GM18951 (cell line): ENCODE measurements around the gene UBE2Q2.
"Not testable (repeated sequence)": the region's sequence is repeated elsewhere in the genome, so short reads cannot be mapped to it uniquely, and the experiment has no call there.

Experiments
- POLR2A ChIP-seq: IDR thresholded peaks from 4 replicates; pipeline ENCODE4 v1.6.1; 2011; ENCODE audit warnings: mild to moderate bottlenecking; ENCODE audit not compliant: insufficient read length, insufficient read depth; ENCODE audit errors: extremely low read depth
- in situ Hi-C: fragments of 300-500 bp; cut with MboI; formaldehyde crosslinking; loops from one replicate; pipeline ENCODE4 v1.12.0; 2022; ENCODE audit warnings: low sequenced_read_pairs, mixed read lengths, inconsistent platforms; ENCODE audit not compliant: unreplicated experiment

Gene UBE2Q2

GRCh38 chr15:75866916-75867315 lies 23.7 kb downstream of the UBE2Q2 start:
- TF ChIP-seq POLR2A: no peak
- in situ Hi-C loops: no loop called here

GRCh38 chr15:75867449-75867848 lies 24.2 kb downstream of the UBE2Q2 start:
- TF ChIP-seq POLR2A: no peak
- in situ Hi-C loops: no loop called here

GRCh38 chr15:75868019-75868418 lies 24.8 kb downstream of the UBE2Q2 start:
- in situ Hi-C loops: no loop called here
- TF ChIP-seq POLR2A: no peak

DNA sequence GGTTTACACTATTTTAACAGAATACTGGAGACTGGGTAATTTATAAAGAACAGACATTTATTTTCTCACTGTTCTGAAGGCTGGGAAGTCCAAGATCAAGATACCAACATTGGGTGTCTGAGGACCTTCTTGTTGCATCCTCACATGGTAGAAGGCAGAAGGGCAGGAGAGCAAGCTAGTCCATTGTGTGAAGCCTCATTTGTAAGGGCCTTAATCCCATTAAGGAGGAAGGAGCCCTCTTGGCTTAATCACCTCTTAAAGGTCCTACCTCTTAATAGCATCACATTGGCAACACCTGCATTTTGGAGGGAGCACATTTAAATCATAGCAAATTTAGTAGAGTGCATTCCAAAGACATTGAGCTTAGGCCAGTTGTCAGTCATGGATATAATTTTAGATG lies 26.2 kb downstream of the UBE2Q2 start:
- in situ Hi-C loops: no loop called here
- no peak for TF ChIP-seq POLR2A

GRCh38 chr15:75871589-75871988 lies 28.3 kb downstream of the UBE2Q2 start:
- in situ Hi-C loops: not testable (repeated sequence)

DNA sequence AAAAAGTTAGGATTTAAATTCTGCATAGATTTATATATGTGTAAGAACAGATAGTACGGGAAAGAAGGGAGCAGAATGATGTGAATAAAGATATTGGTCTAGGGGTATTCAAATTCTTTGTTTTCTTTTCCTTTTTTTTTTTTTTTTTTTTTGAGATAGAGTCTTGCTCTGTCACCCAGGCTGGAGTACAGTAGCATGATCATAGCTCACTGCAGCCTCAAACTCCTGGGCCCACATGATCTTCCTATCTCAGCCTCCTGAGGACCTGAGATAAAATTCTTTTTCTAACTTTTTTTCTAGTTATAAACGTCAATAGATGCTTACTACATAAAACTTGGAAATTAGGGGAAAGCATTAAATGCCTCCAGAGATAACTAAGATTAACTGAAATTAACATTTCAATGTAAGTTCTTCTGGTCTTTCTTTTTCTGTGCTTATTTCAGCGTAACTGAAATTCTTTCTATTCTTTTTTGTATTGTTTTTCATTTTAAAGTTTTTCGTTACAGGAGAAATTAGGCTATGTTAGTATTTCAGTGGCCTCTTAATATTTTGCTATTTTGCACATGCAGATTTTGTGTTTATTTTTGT lies 29.2 kb downstream of the UBE2Q2 start:
- no peak for TF ChIP-seq POLR2A
- in situ Hi-C loops: no loop called here

- in situ Hi-C loops: no loop called here
- no peak for TF ChIP-seq POLR2A
Measured at GRCh38 chr15:75884041-75884440, 40.8 kb downstream of the UBE2Q2 start.

DNA sequence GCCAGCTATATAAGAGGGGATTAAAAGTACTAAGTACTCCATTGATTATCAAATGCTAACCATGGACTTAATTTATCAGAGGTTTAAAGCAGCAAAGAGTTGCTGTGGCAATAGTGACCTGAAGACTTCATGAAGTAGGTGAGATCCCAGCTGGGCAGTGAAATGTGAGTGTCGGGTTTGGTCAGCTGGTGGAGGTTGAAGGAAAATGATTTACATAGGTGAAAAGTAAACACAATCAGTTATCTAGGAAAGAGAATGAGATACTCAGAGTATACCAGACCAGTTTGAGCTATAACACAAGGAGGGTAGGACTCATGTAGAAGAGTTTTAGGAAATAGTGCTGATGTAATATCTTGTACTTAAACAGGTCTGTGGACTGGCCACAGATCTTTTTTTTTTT lies 43.9 kb downstream of the UBE2Q2 start:
- in situ Hi-C loops: no loop called here

GRCh38 chr15:75891895-75892294 lies 48.6 kb downstream of the UBE2Q2 start:
- no peak for TF ChIP-seq POLR2A
- in situ Hi-C loops: no loop called here

More for the DNA sequence above, 43.9 kb downstream of the UBE2Q2 start:
- no peak for TF ChIP-seq POLR2A

- no peak for TF ChIP-seq POLR2A
Measured at GRCh38 chr15:75895731-75896130, 52.5 kb downstream of the UBE2Q2 start.

DNA sequence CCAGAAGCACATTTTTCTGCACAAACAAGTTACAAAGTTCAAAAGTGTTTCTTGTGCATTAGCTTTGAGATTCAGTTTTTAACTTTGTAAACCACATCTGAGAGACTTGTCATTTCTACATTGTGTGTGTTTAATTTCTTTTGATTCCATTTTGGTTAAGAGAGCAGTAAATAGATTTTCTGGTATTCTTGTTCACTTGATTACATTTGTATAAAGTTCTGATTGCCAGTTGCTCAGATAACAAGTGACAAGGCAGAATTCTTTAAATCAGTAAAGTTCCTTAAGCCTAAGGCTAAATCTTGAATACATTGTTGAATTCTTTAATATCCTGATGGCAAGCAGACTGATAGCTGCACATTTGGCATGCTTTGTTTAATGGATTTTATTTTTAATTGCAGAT lies 57.3 kb downstream of the UBE2Q2 start:
- no peak for TF ChIP-seq POLR2A
- in situ Hi-C loops: no loop called here

More at GRCh38 chr15:75895731-75896130, 52.5 kb downstream of the UBE2Q2 start:
- in situ Hi-C loops: no loop called here

DNA sequence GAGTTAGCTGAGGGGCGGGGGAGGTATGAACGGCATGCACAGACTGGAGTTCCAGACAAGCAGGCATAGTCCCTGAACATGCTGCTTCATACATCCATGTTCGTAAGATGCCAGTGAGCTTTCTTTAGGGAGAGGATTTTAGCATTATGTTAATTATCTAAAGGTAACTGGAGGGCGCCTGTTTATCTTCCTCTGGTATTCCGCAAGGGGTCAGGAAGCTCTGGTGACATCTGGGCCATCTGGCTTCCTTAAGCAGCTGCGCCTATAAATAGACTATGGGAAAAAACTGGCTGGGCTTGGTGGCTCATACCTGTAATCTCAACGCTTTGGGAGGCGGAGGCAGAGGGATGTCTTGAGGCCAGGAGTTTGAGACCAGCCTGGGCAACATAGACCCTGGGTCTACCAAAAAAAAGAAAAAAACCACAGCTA lies 58.9 kb downstream of the UBE2Q2 start:
- TF ChIP-seq POLR2A: no peak
- in situ Hi-C loops: no loop called here

DNA sequence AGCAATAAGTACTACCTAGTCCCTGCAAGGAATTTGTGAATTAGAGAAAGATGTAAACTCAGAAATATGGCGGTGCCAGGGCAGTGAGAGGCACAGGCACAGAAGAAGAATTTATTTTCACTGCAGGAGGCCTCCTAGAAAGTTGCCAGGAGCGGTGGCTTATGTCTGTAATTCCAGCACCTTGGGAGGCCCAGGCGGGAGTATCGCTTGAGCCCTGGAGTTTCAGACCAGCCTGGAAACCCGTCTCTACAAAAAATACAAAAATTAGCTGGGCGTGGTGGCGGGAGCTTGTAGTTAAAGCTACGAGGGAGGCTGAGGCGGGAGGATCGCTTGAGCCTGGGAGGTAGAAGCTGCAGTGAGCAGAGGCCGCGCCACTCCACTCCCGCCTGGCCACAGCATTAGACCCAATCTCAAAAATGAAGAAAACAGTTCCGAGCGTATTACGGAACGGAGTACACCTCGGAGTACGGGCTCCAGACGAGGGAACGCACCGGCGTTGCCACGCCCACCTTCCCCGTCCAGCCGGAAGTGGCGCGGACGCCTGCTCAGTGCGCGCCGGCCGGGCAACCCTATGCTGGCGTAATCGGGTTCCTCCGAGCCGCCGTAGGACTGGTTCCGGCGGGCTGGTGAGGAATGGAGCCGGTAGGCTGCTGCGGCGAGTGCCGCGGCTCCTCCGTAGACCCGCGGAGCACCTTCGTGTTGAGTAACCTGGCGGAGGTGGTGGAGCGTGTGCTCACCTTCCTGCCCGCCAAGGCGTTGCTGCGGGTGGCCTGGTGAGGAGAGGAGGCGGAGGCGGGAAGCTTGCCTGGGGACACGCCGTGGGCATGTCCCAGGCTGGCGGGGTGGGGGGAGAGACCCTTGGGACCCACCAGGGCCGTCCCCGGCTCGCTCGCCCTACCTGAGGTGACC lies 60.3 kb downstream of the UBE2Q2 start, which contains the start of gene FBXO22:
Gene FBXO22 (plus strand): TSS at position 548 of the 909 bp plus-strand sequence. CDS start 86 bp downstream, at position 634.
- peak; percentile 96 for TF ChIP-seq POLR2A
- in situ Hi-C loops: no loop called here

GRCh38 chr15:75905231-75905630 lies 62.0 kb downstream of the UBE2Q2 start:
- TF ChIP-seq POLR2A: no peak
- in situ Hi-C loops: no loop called here

GRCh38 chr15:75910355-75910754 lies 67.1 kb downstream of the UBE2Q2 start:
- in situ Hi-C loops: not testable (repeated sequence)
